ENCODE data around the gene DHRS4. TPM values are rescaled to one million over a fixed set of nuclear protein-coding genes. Genes with fewer than 3 reads are reported as not detected.
A peak's percentile ranks its signal among the peaks of the same experiment; 100 is the strongest.

DHRS4 gene
- 14.4 TPM for total RNA-seq
- 10 to 100 TPM; 16.7 to 31.4 (median 26.8) TPM for polyA plus RNA-seq (ENCODE audit: insufficient read depth in 1 of 8, insufficient read length in 8 of 8, low replicate concordance in 1 of 8)
- long read RNA-seq, donor 1, transcript DHRS4-201 (8 exons, 1,443 nt) = minor isoform, 5 of 13 reads
- long read RNA-seq, donor 1, transcript DHRS4-203 (5 exons, 727 nt) = major isoform, 6 of 13 reads
- long read RNA-seq, donor 1, partial matches to known transcripts = 0 of 13 reads
- long read RNA-seq, donor 1, other reads (novel, unspliced or antisense) = 0 of 13 reads
- long read RNA-seq, donor 2, partial matches to known transcripts = 0 of 1 reads
- long read RNA-seq, donor 2, other reads (novel, unspliced or antisense) = 0 of 1 reads
- long read RNA-seq, donor 3, transcript DHRS4-201 (8 exons, 1,443 nt) = major isoform, 12 of 23 reads
- long read RNA-seq, donor 3, transcript DHRS4-203 (5 exons, 727 nt) = minor isoform, 10 of 23 reads
- long read RNA-seq, donor 3, partial matches to known transcripts = 0 of 23 reads
- long read RNA-seq, donor 3, other reads (novel, unspliced or antisense) = 0 of 23 reads
- long read RNA-seq, donor 4, partial matches to known transcripts = 0 of 9 reads
- long read RNA-seq, donor 4, other reads (novel, unspliced or antisense) = 0 of 9 reads
- long read RNA-seq, donor 5, transcript DHRS4-203 (5 exons, 727 nt) = minor isoform, 12 of 55 reads
- long read RNA-seq, donor 5, transcript DHRS4-201 (8 exons, 1,443 nt) = major isoform, 18 of 55 reads
- long read RNA-seq, donor 5, transcript DHRS4-202 (4 exons, 785 nt) = minor isoform, 5 of 55 reads
- long read RNA-seq, donor 5, partial matches to known transcripts = 19 of 55 reads
- long read RNA-seq, donor 5, other reads (novel, unspliced or antisense) = 0 of 55 reads
- long read RNA-seq, donor 6, transcript DHRS4-203 (5 exons, 727 nt) = major isoform, 12 of 29 reads
- long read RNA-seq, donor 6, transcript DHRS4-201 (8 exons, 1,443 nt) = minor isoform, 9 of 29 reads
- long read RNA-seq, donor 6, partial matches to known transcripts = 5 of 29 reads
- long read RNA-seq, donor 6, other reads (novel, unspliced or antisense) = 0 of 29 reads
- long read RNA-seq, donor 7, transcript DHRS4-201 (8 exons, 1,443 nt) = major isoform, 7 of 20 reads
- long read RNA-seq, donor 7, transcript DHRS4-203 (5 exons, 727 nt) = major isoform, 7 of 20 reads
- long read RNA-seq, donor 7, partial matches to known transcripts = 5 of 20 reads
- long read RNA-seq, donor 7, other reads (novel, unspliced or antisense) = 0 of 20 reads
- long read RNA-seq, donor 8, partial matches to known transcripts = 0 of 5 reads
- long read RNA-seq, donor 8, other reads (novel, unspliced or antisense) = 0 of 5 reads
- long read RNA-seq, donor 9, transcript DHRS4-203 (5 exons, 727 nt) = major isoform, 8 of 18 reads
- long read RNA-seq, donor 9, transcript DHRS4-201 (8 exons, 1,443 nt) = minor isoform, 7 of 18 reads
- long read RNA-seq, donor 9, partial matches to known transcripts = 0 of 18 reads
- long read RNA-seq, donor 9, other reads (novel, unspliced or antisense) = 0 of 18 reads
- long read RNA-seq, donor 10, transcript DHRS4-203 (5 exons, 727 nt) = major isoform, 7 of 10 reads
- long read RNA-seq, donor 10, partial matches to known transcripts = 0 of 10 reads
- long read RNA-seq, donor 10, other reads (novel, unspliced or antisense) = 0 of 10 reads
- long read RNA-seq, donor 11, transcript DHRS4-201 (8 exons, 1,443 nt) = major isoform, 6 of 10 reads
- long read RNA-seq, donor 11, partial matches to known transcripts = 0 of 10 reads
- long read RNA-seq, donor 11, other reads (novel, unspliced or antisense) = 0 of 10 reads

DNA sequence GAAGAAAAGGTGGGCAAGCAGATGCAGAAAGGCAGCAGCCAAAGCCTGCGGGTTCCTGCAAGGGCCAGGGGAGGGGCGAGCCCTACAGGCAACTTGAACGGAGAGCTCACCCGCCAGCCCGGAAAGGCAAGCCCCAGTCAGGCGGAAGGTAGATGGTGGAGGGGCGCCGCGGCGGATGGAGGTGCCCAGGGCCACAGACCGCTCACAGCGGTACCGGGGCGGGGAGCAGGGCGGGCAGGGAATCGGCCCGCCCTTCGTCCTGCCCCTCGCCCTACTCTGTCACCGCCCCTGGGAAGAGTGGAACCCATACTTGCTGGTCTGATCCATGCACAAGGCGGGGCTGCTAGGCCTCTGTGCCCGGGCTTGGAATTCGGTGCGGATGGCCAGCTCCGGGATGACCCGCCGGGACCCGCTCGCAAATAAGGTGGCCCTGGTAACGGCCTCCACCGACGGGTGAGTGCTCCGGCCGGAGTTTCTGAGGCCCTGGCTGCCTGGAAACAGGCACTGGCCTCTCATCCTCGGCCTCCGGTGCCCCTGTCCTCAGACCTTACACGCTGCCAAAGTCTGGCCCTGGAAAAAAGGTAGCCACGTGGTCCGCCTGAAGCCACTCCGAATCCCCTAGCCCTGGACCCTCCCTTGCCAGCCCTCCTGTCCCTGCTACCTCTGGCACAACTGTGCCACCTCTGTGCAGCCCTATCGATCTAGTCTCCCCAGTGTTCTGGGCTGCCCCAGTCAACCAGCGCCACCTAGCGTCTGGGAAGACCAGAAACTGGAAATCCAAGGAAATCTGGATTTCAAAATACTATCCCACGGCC, at the start of gene DHRS4:
DHRS4 (plus strand) TSS at position 307 of the 815 bp plus-strand sequence; CDS start at position 326, 19 bp downstream.
- Histone ChIP-seq H3K4me1 (ENCODE audit: control insufficient read depth, insufficient read depth, low read length) (peaks cover 9% of the 10 kb centered on the region), H3K27me3 (ENCODE audit: control insufficient read depth, insufficient read depth, low read length) (no peaks in the 10 kb centered on the region), H3K9me3 (replicated peaks; ENCODE audit: control insufficient read depth, low read depth, low read length) (no peaks in the 10 kb centered on the region), H3K4me3 (ENCODE audit: low read length) (peak within 1 kb of the TSS; percentile 73), H3K36me3 (ENCODE audit: control insufficient read depth, insufficient read depth, low read length) (no peaks in the 10 kb centered on the region), H3K27ac (ENCODE audit: low read length) (peak within 1 kb of the TSS; percentile 85)
- WGBS (ENCODE audit: insufficient coverage) = 0% methylated on average over 40 of the region's 44 CpGs
- peak; percentile 92 for DNase-seq

DNA sequence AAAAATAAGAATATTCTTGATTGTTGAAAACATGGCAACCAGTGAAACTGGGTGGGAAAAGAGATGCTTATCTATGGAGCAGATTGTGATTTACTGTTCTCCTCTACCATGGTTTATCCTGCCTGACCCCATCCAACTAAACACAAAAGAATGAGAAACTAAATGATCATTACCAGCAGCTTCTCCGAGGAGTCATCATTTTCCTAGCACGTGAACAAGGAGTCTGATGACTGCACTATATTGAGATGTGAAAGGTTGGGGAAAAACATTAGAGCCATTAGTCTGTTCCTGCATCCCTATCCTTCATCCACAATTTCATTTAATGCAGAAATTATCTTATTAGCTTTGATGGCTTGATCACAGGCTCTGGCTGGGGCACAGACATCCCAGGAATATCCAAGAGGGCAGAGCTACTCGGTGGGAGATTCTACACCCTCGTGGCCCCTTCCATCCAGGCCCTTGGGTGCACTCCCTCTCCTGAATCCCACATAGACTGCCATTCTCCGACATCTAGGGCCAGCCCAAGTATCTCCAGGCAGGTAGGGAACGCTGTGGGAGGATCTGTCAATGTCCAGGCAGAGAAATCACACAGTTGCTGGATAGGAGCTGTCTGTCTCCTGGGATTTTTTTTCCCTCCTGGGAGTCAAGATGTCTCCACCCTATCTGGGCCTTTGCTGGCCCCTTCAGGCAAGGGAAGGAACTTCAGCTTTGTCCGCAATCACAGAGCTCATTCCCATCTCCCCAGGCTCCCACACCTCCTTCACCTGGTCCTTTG, 43.3 kb upstream of the DHRS4 start:
- Histone ChIP-seq H3K9me3 (replicated peaks; ENCODE audit: control insufficient read depth, low read depth, low read length) (no peaks in the 10 kb centered on the region), H3K27ac (ENCODE audit: low read length) (no peak overlapping the region), H3K36me3 (ENCODE audit: control insufficient read depth, insufficient read depth, low read length) (no peaks in the 10 kb centered on the region), H3K4me3 (ENCODE audit: low read length) (no peak overlapping the region), H3K27me3 (ENCODE audit: control insufficient read depth, insufficient read depth, low read length) (no peaks in the 10 kb centered on the region), H3K4me1 (ENCODE audit: control insufficient read depth, insufficient read depth, low read length) (no peaks in the 10 kb centered on the region)
- DNase-seq = no peak
- WGBS (ENCODE audit: insufficient coverage) = 71% methylated on average over 2 of the region's 7 CpGs

- Histone ChIP-seq H3K27ac (ENCODE audit: low read length) (no peak overlapping the region), H3K36me3 (ENCODE audit: control insufficient read depth, insufficient read depth, low read length) (no peaks in the 10 kb centered on the region), H3K4me3 (ENCODE audit: low read length) (no peak overlapping the region), H3K27me3 (ENCODE audit: control insufficient read depth, insufficient read depth, low read length) (no peaks in the 10 kb centered on the region), H3K9me3 (replicated peaks; ENCODE audit: control insufficient read depth, low read depth, low read length) (no peaks in the 10 kb centered on the region), H3K4me1 (ENCODE audit: control insufficient read depth, insufficient read depth, low read length) (no peaks in the 10 kb centered on the region)
- WGBS (ENCODE audit: insufficient coverage) = 86% methylated on average over 3 of the region's 3 CpGs
- no peak for DNase-seq
These were observed 42.7 kb upstream of the DHRS4 start for GRCh38 chr14:23910876-23911210.

DNA sequence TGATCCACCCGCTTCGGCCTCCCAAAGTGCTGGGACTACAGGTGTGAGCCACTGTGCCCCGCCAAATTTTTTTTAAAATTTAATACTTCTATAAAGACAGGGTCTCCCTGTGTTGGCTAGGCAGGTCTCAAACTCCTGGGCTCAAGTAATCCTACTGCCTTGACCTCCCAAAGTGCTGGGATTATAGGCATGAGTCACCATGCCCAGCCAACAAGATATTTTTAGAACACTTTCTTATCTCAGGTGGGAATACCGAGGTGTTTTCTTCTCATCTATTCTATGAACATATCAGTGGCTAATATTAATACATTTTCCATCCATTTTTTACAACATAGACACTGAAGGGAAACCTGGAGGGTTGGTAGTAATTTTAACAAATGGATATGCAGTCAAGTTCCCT, 38.0 kb upstream of the DHRS4 start:
- H3K4me1 ChIP-seq (ENCODE audit: control insufficient read depth, insufficient read depth, low read length) = no peaks in the 10 kb centered on the region
- no peak for DNase-seq
- no peak overlapping the region for H3K4me3 ChIP-seq (ENCODE audit: low read length)
- no peaks in the 10 kb centered on the region for H3K27me3 ChIP-seq (ENCODE audit: control insufficient read depth, insufficient read depth, low read length)
- no peak overlapping the region for H3K27ac ChIP-seq (ENCODE audit: low read length)
- no peaks in the 10 kb centered on the region for H3K36me3 ChIP-seq (ENCODE audit: control insufficient read depth, insufficient read depth, low read length)
- H3K9me3 ChIP-seq (replicated peaks; ENCODE audit: control insufficient read depth, low read depth, low read length) = peaks cover 5% of the 10 kb centered on the region
- WGBS (ENCODE audit: insufficient coverage) = no CpG with 5 or more reads among the region's 4 CpGs

DNA sequence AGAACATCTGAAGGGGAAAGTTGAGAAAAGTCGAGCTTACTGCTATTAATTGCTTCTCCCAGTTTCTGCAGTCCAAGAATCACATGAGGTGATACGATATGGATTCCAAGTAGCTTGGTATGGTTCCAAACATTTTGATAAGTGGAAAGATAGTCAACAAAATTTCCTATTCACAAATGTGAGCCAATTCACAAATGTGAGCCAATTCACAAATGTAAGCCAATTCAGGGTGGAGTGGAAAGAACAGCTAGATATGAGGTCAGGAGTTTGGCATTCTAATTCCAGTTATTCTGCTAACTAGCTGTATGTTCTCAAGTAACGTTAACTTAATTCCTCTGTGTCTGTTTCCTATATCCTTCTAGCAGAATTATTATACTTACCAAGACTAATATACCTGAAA, 37.6 kb upstream of the DHRS4 start:
- no peaks in the 10 kb centered on the region for H3K27me3 ChIP-seq (ENCODE audit: control insufficient read depth, insufficient read depth, low read length)
- peak overlapping the region; percentile 66 for H3K27ac ChIP-seq (ENCODE audit: low read length)
- H3K4me1 ChIP-seq (ENCODE audit: control insufficient read depth, insufficient read depth, low read length) = no peaks in the 10 kb centered on the region
- DNase-seq = peak; percentile 86
- no peaks in the 10 kb centered on the region for H3K36me3 ChIP-seq (ENCODE audit: control insufficient read depth, insufficient read depth, low read length)
- WGBS (ENCODE audit: insufficient coverage) = no CpG with 5 or more reads among the region's 3 CpGs
- no peak overlapping the region for H3K4me3 ChIP-seq (ENCODE audit: low read length)
- H3K9me3 ChIP-seq (replicated peaks; ENCODE audit: control insufficient read depth, low read depth, low read length) = peaks cover 5% of the 10 kb centered on the region

DNA sequence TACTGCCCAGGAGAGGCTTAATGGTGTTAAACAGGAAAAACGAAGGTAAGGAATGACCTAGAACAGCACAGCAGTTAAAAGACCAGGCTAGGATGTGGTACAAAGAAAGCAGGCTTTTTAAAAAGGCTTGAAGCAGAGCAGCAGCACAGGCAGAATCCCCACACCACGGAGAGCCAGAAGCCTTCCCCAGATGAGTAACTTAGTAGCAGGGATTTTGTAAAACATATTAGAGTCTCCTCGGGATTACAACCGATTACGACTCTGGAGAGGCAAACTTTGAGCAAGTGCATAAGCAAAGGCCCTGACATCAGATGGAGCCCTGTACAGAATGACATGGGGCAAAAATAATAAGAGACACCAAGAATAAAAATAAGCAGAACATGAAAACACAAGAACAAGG, 37.1 kb upstream of the DHRS4 start:
- peak; percentile 21 for DNase-seq
- WGBS (ENCODE audit: insufficient coverage) = 56% methylated on average over 4 of the region's 5 CpGs
- H3K36me3 ChIP-seq (ENCODE audit: control insufficient read depth, insufficient read depth, low read length) = no peaks in the 10 kb centered on the region
- no peak overlapping the region for H3K4me3 ChIP-seq (ENCODE audit: low read length)
- H3K9me3 ChIP-seq (replicated peaks; ENCODE audit: control insufficient read depth, low read depth, low read length) = peaks cover 5% of the 10 kb centered on the region
- no peaks in the 10 kb centered on the region for H3K27me3 ChIP-seq (ENCODE audit: control insufficient read depth, insufficient read depth, low read length)
- peak overlapping the region; percentile 66 for H3K27ac ChIP-seq (ENCODE audit: low read length)
- no peaks in the 10 kb centered on the region for H3K4me1 ChIP-seq (ENCODE audit: control insufficient read depth, insufficient read depth, low read length)

- no peak for DNase-seq
- no peaks in the 10 kb centered on the region for H3K27me3 ChIP-seq (ENCODE audit: control insufficient read depth, insufficient read depth, low read length)
- no peak overlapping the region for H3K4me3 ChIP-seq (ENCODE audit: low read length)
- WGBS (ENCODE audit: insufficient coverage) = no CpG with 5 or more reads among the region's 1 CpG
- H3K36me3 ChIP-seq (ENCODE audit: control insufficient read depth, insufficient read depth, low read length) = no peaks in the 10 kb centered on the region
- no peak overlapping the region for H3K27ac ChIP-seq (ENCODE audit: low read length)
- H3K9me3 ChIP-seq (replicated peaks; ENCODE audit: control insufficient read depth, low read depth, low read length) = peaks cover 4% of the 10 kb centered on the region
- H3K4me1 ChIP-seq (ENCODE audit: control insufficient read depth, insufficient read depth, low read length) = no peaks in the 10 kb centered on the region
These were observed 31.0 kb upstream of the DHRS4 start for GRCh38 chr14:23922545-23922944.

DNA sequence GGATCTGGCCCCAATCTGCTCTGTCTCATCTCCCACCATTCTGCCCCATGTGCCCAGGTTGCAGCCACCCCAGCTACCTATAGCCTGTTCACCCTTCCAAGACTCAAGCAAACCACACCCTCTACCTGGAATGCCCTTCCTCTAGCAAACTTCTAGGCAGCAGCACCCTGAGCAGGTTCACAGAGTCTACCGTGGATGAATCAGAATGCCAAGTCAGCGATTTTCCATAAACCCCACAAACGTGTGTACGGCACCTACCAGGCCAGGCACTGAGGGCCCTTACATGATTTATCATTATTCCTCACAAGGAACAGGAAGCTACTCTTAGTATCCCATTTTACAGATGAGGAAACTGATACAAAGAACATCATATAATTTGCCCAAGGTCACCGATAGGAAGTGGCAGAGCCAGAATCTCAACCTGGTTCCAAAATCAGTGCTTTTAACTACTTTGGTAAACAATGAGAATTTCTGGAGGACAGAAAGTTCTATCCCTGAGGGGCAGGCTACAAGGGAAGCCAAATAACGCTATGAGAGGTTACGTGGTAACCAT, 28.0 kb upstream of the DHRS4 start:
- WGBS (ENCODE audit: insufficient coverage) = no CpG with 5 or more reads among the region's 7 CpGs
- Histone ChIP-seq H3K27me3 (ENCODE audit: control insufficient read depth, insufficient read depth, low read length) (no peaks in the 10 kb centered on the region), H3K36me3 (ENCODE audit: control insufficient read depth, insufficient read depth, low read length) (no peaks in the 10 kb centered on the region), H3K27ac (ENCODE audit: low read length) (no peak overlapping the region), H3K4me1 (ENCODE audit: control insufficient read depth, insufficient read depth, low read length) (no peaks in the 10 kb centered on the region), H3K9me3 (replicated peaks; ENCODE audit: control insufficient read depth, low read depth, low read length) (no peaks in the 10 kb centered on the region), H3K4me3 (ENCODE audit: low read length) (no peak overlapping the region)
- no peak for DNase-seq

Measured in muscle of leg (tissue), 16 donors.